Measurements from ENCODE around the gene KLF15.

KLF15 gene

DNA sequence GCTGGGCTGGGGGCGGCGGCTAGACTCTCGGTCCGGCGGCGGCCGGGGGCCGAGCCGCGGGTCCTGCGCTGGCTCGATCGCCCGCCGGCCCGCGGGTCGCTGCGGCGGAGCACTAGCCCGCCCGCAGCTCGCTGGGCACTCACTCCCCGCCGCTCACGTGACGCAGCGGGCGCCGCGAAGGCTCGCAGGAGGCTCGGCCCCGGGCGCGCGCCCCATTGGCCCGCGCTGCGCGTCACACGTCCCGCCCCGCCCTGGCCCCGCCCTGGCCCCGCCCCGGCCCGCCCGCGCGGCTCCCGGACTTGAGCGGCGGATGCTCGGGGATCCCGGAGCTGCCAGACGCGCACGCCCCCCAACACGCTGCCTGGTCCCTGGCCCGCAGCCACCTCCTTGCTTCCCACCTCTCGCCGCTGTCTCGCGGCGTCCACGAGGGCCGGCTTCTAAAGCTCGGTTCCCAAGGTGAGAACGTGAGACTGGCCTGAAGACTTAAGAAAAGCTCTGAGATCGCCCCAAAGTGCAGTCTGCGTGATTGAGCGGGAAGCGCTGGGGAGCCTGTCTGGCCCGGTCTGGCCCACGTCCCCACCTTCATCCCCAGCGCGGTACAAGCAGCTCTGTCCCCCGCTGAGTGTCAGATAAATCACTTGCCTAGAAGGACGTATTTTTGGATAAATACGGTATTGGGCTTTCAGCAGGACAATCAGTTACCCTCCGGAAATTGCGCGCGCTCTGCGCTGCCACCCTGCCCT is at the start of gene KLF15:
KLF15 (minus strand) TSS at position 114 of the 743 bp plus-strand sequence. CDS start 4,486 bp downstream, outside the sequence.
- DNase-seq: peak; percentile 80 to 91

- DNase-seq: no peak
Observed at GRCh38 chr3:126406389-126407296, 49.4 kb upstream of the KLF15 start.

- no peak for DNase-seq
Observed at GRCh38 chr3:126402666-126403302, 45.6 kb upstream of the KLF15 start.

GRCh38 chr3:126402178-126402577 is 45.0 kb upstream of the KLF15 start:
- no peak for DNase-seq

DNA sequence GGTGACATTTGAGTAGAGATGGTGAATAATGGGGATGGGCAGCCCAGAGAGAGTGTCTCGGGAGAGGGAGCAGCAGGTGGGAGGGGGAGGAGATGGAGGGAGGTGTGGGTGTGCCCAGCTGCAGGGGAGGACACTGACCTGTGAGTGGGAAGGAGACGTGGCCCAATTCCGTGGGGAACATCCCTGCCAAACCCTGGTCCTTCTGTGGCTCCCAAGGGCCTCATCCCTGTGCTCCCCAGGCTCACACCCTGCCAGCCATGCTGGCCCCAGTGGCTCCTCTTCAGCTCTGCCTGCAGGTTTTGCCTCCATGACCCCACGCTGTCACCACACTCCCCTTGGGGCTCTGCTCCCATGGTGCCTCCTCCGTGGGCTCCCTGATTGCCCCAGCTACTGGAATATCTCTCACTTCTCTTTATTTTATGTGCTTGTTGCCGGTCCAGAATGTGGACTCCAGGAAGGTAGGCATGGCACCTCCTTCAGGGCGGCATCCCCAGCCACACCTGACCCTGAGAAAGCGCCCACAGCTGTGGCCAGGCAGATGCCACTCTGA is 44.5 kb upstream of the KLF15 start:
- no peak for DNase-seq

DNA sequence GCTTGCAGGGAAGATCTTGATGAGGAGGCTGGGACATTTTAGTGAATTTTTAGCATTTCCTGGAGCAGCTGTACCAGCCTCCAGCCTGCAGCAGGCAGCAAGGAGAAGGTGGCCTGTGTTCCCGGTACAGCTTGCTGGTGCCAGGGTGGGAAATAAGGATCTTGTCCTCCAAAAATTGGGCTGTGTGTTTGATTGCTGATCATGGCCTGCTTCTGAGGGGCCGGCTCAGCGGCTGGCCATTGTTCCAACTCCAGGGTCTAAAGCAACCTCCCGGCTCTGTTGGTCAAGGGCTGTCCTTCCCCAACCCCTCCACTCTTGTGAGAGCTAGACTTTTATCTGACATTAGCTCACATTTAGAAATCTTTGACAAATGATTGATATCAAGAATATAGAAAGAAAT is 42.5 kb upstream of the KLF15 start:
- DNase-seq: no peak

DNA sequence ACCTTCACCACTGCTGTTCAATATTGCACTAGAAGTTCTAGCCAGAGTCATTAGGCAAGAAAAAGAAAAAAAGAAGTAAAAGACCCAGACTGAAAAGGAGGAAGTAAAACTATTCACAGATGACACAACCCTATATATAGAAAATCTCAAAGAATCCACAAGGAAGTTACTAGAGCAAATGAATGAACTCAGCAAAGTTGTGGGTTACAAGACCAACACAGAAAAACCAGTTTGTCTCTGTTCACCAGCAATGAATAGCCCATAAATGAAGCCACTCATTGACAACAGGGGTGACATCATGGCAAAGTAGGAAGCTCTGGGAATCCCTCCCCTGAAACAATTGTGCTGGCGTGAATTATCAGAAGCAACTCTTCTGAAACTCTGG is 42.1 kb upstream of the KLF15 start:
- no peak for DNase-seq

- no peak for DNase-seq
Observed at GRCh38 chr3:126398423-126399350, 41.5 kb upstream of the KLF15 start.

- no peak for DNase-seq
Observed at GRCh38 chr3:126397610-126398422, 40.6 kb upstream of the KLF15 start.

GRCh38 chr3:126396536-126396935 is 39.3 kb upstream of the KLF15 start:
- DNase-seq: no peak

DNA sequence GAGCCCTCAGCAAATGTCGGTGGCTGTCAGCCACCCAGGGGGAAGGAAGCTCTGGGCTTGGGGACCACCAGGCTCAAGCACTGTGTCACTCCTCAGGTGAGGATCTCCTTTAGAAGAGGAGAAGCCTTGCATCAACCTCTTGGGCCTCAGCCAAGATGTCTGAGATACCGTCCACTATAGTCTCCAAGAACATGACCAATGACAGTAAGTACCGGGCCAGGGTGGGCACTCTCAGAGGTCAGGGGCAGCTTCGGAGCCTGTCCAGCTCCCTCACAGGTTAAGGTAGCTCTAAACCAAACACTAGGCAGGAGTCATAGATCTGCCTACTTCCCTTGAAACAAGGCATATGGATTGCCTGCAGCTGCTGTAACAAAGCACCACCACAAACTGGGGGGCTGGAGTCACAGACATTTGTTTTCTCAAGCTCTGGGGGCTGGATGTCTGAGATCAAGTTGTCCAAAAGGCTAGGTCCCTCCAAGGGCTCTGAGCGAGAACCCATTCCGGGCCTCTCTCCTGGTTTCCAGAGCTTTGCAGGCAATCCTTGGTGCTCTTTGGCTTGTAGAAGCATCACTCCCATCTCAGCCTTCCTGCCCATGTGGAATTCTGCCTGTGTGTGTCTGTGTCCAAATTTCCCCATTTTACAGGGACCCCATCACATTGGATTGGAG is 38.8 kb upstream of the KLF15 start:
- DNase-seq: no peak

DNA sequence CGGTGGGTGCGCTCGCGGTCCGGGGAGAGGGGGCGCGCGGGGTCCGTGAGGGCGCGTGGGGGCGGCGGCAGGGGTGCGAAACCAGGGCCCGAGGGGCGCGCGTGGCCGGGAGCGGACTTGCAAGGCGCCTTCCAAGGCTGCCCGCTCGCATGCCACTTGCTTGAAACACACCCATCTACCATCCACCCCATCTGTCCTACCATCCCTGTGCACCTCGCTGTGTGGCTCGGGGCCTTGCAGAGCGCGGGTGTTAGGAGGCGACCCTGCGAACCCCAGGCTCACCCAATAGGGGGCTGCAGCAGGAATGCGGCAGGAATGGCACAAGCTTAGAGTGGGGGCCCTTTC is 37.7 kb upstream of the KLF15 start:
- DNase-seq: no peak

DNA sequence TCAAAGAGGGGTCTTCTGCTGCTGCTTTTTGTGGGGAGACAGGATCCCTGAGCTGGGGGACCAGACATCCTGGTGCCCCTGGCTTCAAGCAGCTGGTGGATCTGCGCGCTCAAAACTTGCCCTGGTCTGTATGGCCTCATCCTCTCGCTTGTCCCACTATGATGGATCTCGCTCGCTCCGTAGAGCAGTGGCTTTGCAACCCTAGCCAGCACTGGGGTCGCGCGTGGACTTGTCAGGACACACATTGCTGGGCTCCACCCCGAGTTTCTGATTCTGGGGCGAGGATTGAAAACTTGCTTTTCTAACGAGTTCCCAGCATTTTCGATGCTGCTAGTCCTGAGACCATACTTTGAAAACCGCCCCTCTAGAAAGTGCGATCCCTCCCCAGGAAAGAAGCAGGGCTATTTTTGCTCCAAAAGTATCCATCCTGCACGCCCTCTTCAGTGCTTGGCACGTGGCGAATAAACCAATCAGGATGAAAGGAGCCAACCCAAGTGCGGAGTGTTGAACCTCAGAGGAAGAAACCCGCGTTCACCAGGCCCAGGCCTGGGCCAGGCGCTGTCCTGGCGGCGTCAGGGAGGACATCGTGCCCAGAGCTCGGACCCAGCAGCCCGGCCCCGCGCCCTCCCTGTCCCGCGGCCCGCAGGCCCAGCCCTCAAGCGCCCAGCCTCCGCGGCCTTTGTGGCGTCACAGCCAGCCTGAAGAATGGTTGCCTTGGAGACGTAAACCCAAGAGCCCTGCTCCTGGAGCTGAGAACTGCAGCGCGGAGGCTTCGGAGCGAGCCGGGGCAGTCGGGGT is 37.2 kb upstream of the KLF15 start, which contains the start of gene CFAP100:
CFAP100 (plus strand) TSS at position 731 of the 798 bp plus-strand sequence. CDS start 1,092 bp downstream, outside the sequence.
- DNase-seq: peak in 1 of 2 donors; percentile 33

GRCh38 chr3:126393563-126393962 is 36.4 kb upstream of the KLF15 start:
- no peak for DNase-seq

DNA sequence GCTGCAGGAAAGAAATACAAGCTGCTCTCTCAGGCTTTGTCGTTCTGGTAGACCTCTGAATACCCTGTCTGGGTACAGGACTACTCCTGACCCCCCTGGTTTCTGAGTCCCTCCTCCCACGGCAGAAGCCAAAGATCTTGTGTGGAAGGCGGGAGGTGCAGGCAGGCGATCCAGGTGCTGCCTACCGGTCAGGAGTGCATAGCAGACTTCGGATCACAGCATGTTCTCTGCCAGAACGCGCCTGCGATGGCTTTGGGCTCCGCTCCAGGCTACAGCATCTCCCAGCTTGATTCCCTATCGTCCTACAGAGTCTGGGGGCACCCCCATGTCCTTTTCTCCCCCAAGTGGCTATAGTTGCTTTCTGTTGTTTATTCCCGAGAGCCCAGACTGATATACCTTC is 35.0 kb upstream of the KLF15 start:
- DNase-seq: no peak

GRCh38 chr3:126391631-126392030 is 34.4 kb upstream of the KLF15 start:
- no peak for DNase-seq

DNA sequence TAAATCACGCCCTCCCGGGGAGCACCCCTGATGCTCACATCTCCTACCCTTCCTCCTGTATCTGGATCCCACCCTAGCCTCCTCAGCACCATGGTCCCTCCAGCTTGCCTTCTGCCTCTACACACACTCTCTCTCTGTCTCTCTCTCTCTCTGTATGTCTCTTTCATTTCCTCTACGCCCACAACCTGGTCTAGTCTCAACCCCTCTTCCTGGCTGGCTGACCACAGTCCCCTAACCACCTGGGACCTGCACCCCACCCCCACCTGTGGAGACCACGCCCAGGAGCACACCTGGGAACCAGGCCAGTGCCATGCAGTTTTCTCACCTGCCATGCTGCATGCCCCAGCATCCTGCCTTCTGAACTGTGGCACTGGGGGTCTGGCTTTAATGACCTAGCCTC is 33.5 kb upstream of the KLF15 start:
- no peak for DNase-seq

DNA sequence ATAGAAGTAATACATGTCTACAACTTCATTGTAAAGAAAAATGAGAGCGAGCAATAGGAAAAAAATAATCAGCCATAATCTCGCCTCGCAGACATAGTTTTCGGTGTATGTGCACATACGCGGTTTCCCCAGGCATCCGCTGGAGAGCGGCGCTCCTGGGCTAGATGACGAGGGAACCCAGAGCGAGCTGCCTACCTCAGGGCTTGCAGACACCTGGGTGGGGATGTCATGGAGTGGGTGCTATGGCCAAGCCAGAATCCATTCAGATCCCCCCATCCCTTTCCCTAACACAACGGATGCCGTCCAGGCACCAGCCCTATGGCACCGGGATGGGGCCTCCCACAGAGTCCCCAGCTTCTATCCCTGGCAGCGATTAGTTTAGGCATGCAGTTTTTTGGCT is 33.0 kb upstream of the KLF15 start:
- DNase-seq: no peak

DNA sequence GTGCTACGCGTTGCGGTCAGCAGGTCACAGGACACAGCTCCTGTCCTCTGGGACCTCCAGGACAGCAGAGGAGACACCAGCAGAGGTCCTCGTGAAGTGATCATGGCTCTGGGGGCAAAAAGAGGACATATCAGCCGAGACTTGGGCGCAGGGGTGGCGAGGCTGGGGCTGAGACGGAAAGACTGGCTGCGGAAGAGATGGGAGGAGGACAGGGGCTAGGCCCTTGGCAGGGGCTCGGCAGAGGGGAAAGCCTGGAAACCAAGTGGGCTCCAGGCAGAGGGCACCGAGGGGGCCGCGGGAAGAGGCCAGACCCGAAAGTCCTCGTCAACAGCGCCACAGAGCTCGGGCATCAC is 32.6 kb upstream of the KLF15 start:
- no peak for DNase-seq

Measured in hippocampal formation (tissue), 2 donors.